OCI-M1 (cell line): ENCODE results near the gene MKRN1.
A peak's percentile ranks its signal among the peaks of the same experiment; 100 is the strongest.
"Not testable (repeated sequence)": the region's sequence is repeated elsewhere in the genome, so short reads cannot be mapped to it uniquely, and the experiment has no call there.

Source experiments
- DNase-seq: peaks from one replicate; lab custom pipeline; 2025; lab: John Stamatoyannopoulos, UW

The MKRN1 gene, protein sequence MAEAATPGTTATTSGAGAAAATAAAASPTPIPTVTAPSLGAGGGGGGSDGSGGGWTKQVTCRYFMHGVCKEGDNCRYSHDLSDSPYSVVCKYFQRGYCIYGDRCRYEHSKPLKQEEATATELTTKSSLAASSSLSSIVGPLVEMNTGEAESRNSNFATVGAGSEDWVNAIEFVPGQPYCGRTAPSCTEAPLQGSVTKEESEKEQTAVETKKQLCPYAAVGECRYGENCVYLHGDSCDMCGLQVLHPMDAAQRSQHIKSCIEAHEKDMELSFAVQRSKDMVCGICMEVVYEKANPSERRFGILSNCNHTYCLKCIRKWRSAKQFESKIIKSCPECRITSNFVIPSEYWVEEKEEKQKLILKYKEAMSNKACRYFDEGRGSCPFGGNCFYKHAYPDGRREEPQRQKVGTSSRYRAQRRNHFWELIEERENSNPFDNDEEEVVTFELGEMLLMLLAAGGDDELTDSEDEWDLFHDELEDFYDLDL

DNA sequence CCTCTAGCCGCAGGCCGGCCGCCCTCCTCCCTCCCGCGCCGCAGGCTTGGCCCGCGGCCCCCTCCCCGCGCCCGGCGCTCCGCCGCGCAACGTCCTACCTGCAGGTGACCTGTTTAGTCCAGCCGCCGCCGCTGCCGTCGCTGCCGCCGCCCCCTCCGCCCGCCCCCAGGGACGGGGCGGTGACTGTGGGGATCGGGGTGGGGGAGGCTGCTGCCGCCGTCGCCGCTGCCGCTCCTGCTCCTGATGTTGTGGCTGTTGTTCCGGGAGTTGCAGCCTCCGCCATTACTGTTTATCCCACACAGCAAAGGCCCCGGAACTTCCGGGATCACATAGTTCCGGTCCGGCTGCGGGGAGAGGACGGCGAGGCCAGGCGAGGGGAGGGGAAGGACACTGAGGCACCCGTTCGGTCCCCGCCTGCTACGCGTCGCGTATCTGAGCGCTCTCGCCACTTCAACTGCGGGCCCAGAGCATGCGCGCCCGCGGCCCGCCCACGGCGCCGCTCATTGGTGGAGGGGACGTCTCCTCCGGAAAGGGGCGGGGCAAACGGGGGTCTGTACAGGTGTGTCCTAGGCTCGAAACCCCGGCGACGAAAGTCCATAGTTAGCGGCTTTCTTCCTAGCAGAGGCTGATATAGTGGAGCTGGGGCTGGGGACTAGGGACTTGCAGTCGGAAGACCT, at the start of gene MKRN1:
MKRN1 (minus strand) TSS at position 444 of the 677 bp plus-strand sequence; CDS start at position 283, 161 bp downstream.
- DNase-seq = peak; percentile 93

DNA sequence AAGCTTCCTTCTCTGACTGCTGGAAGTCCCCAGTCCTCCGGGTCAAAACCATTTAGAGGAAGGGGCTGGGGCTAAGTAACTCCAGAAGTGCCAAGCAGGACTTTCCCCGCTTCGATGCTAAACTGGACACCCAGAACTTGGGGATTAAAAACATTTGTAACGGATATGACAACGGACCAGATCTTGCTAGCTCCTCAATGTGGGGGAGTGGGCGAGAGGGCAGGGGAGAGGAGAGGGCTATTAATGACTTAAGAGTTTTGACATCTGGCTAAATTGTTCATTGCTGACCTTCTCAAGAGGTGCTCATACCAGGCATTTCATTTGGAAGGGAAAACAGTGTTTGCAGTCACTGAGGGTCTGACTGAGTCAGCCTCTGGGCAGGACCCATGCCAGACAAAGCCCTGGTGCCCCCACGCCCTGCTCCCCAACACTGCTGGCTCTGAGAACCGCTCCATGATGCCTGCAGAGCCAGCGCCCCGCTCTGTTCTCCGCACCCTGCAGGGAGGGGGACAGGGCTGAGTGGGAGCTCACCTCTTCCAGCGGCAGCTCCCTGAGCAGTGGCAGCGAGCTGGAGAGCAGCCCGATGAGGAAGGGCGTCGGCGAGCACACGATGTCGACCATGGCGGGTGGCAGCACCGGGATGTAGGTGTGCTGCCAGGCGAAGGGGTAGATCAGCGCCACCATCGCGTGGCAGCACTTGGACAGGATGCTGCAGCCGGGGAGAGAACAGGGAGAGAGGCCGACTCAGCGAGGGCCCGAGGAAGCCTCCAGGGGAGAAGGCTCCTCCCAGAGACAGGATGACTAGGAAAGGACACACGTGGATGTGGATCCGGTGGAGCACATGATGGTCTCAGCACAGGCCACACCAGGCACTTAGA, 47.7 kb upstream of the MKRN1 start:
- no peak for DNase-seq

DNA sequence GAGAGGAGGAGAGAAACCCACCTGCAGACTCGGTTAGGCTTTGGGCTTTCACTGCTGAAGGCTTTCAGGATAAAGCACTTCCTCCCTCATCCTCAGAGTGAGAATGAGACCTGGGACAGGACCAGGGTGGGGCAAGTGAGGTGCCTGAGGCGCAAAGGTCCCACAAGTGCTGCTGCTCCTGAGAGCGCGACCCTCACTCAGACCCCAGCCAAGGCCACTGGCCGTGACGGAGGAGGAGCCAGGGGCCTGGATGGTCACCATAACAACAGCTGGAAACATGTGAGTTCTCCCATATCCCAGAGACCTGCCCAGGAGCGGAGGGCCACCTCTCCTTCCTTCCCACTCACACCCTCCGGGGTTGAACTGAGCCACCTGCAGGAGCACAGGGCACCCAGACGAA, 46.9 kb upstream of the MKRN1 start:
- DNase-seq = no peak

DNA sequence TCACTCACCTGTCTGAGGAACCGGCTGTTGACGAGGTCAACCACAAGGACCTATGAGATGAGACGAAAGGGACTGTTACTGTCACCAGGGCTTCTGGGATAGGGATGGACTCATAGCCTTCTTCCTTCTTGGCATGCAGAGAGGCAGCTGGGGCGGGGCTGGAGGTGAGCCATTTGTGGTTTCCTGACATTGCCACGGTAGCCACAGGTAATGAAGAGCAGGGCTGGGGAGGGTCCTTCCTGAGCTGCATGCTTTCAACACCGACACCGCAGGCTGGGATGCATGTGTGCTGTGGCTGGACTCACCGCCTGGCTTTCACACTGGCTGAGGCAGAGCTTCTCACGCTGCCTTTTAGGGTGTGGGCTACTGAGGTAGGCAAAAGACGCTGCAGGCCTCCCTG, 46.4 kb upstream of the MKRN1 start:
- no peak for DNase-seq

DNA sequence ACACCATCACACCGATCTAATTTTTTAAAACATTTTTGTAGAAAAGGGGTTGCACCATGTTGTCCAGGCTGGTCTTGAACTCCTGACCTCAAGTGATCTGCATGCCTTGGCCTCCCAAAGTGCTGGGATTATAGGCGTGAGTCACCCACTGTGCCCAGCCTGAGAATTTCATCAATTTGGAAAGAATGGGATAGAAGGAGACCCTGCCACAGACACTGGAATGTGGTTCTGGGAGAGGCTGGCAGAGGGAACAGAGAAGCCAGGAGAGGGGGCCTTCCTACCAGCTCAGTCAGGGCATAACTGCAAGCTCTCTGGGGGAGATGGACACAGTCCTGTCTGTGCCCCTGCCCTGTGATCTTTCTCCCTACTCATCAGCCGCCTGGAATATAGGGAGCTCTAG, 42.1 kb upstream of the MKRN1 start:
- DNase-seq = no peak

DNA sequence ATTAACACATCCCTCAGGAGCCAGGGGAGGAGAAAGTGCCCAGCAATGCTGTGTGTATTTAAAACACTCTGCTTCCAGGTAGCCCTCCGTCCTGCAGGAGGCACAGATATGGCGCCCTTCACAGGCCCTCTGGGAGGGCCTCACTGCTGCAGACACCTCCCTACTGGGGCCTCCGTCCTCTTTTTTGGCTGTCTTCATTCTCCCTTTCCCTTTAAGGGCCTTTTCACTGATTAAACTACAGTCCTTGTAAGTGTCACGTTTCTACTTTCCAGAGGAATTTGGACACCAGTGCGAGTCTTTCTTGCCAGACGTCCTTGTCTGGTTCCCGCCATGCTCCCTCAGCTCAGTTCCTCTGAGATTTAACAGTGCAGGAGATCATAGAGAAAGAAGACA, 39.7 kb upstream of the MKRN1 start:
- no peak for DNase-seq

DNA sequence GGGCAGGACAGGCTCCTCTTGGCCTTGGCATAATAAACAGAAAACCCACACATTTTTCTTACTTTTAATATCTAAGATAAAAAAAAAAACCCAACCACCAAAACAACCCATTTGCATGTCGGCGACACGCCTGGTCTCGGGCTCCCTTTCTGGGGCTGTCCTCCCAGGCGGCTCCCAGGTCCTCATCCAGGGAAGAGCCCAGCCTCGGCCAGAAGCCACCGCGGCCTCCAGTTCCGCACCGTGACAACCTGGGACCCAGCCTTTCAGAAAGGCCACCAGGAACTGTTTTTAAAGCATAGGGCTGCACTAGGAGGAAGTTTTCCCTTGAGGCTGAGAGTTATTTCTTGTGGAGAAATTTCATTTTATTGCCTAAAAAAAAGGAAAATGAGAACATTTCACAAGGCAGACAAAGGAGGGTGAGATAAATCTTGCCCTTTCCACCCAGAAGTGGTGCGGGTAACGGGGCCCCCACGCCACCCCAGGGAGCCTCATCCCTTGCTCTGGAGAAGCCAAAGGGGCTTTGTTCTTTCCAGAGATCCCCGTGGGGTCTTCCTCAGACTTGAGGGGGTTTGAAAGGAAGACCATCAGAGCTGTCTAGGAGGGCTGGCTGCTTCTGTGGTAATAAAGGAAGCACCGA, 39.2 kb upstream of the MKRN1 start:
- DNase-seq = no peak

DNA sequence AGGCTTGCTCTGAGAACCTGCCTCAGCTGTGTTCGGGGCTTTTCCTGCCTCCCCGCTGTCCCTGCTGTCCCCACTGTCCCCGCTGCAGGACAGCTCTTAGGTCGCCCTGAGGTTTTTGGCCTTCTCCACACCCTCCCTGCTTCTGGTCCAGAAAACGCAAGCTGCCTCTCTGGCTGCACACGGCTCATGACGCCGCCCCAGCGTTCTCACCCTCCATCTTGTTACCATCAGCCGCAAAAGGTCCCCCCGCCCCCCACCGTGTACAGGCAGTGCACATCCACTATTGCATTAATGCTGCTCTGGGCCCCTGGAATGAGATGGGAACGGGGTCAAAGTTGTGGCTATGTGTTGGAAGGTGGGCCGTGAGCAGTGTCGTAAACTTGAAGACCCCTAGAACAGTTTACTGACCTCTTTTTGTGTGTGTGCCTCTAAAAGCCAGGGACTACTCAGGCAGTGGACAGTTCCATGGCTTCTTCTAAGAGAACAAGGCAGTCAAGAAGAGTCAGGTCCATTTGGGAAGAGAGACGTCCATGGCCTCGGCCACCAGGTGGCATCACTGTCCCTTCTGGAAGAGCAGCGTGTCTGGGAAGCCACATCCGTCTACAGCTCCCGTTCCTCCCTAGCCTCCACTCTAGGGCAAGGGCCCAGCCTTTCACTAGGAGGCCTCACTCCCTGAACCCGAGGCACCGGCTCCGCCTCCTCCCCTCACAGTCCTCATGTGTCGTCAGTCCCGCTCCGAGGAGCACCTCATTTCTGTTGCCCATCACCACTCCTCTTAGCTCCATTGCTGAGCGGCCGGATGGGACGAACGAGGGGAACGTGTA, 38.5 kb upstream of the MKRN1 start:
- DNase-seq = peak; percentile 82

DNA sequence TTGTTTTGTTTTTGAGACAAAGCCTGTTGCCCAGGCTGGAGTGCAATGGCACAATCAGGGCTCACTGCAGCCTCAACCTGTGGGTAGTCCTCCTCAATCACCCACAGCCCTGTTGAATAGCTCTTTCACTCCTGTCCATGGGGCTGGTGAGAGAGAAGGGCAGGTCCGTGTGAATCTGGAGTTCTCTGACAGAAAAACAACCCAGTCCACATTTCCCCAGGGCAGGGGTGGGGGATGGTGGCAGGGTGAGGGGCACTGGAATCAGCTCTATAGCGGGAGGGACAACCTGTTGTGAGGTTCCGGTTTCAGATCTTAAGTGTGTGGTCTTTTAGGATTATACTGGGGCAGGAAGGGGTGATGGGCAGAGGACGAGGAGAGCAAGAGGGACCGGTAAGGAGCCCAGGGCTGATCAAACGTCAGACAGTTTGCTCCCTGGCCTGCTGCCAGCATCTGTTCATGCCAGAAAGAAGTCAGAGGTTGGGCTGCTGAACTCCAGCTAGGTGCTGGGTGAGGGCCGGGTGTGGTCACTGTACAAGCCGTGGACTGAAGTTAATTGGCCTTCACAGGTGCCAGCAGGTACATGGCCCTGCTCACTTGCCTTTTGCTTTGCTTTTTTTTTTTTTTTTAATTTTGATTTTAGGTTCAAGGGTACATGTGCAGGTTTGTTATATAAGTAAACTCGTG, 33.2 kb upstream of the MKRN1 start:
- peak; percentile 47 for DNase-seq

DNA sequence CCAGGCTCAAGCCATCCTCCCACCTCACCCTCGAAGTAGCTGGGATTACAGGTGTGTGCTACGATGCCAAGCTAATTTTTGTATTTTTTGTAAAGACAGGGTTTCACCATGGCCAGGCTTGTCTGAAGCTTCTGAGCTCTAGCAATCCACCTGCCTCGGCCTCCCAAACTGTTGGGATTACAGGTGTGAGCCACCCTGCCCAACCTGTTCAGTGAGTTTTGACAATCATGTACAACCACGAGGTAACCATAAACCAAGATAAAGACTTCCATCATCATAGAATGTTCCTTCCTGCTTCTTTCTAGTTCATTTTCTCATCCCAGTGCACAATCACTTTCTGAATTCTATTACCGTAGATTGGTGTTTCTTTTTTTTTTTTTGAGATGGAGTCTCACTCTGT, 30.5 kb upstream of the MKRN1 start:
- DNase-seq = no peak

DNA sequence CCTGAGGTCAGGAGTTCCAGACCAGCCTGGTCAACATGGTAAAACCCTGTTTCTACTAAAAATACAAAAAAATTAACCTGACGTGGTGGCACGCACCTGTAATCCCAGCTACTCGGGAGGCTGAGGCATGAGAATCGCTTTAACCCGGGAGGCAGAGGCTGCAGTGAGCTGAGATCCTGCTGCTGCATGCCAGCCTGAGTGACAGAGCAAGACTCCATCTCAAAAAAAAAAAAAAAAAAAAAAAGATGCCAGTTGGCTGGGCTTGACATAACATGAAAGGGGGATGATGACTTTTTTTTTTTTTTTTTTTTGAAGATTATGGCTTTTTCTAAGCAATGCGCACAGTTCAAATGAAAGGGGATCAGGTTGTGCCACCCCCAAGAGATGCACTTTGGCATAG, 28.3 kb upstream of the MKRN1 start:
- not testable (repeated sequence) for DNase-seq

DNA sequence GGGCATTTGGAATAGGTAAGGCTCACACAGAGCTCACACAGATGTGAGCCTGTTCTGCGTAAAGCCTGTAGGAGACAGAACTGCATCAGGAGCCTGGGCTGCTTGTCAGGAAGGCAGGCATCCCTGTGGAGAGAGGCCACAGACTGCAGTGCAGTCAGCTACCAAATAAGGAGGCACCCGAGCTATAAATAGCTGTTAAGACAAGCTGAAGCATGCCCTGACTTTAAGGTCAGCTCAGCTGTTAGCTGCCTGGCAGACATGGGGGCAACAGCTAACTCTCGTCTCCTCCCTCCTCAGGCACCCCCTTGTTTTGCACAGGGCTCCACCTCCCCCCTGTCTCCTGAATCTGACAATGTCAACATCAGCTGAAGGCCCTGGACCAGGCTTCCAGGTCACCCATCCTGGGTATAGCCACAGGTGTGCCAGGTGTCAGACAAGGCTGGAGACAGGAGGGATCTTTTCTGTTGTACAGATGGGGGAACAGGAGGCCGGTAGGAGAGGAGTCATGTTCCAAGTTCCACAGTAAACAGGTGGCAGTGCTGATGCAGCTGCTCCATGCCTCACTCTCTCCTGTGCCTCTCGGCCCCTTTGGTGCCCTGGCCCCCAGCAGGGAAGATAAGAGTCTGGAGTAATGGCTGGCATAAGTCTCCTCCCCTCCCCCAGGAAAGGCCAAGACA, 27.6 kb upstream of the MKRN1 start:
- no peak for DNase-seq

DNA sequence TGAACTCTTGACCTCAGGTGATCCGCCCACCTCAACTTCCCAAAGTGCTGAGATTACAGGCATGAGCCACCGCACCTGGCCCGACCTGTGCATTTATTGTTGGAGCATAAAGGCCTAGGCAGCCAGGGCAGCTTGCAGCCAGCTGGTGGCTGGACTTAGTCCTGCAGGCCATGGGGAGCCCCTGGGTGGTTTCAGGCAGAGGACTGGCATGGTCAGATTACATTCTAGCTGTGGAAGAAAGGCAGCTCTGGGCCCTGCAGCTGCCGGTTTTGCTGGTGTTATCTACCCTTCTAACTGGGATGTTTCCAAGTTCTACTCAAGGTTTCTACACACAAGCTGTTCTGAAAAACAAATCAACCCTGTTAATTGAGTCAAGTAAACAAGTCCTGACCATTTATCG, 22.7 kb upstream of the MKRN1 start:
- DNase-seq = no peak

DNA sequence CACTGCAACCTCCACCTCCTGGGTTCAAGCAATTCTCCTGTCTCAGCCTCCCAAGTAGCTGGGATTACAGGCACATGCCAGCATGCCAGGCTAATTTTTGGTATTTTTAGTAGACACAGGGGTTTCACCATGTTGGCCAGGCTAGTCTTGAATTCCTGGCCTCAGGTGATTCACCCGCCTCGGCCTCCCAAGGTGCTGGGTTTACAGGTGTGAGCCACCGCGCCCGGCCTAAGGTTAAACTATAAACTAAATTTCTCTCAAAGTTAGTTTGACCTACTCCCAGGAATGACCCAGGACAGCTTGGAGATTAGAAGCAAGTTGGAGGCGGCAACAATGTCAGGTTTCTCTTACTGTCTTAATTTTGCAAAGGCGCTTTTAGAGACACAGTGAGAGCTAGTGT, 18.5 kb upstream of the MKRN1 start:
- not testable (repeated sequence) for DNase-seq

DNA sequence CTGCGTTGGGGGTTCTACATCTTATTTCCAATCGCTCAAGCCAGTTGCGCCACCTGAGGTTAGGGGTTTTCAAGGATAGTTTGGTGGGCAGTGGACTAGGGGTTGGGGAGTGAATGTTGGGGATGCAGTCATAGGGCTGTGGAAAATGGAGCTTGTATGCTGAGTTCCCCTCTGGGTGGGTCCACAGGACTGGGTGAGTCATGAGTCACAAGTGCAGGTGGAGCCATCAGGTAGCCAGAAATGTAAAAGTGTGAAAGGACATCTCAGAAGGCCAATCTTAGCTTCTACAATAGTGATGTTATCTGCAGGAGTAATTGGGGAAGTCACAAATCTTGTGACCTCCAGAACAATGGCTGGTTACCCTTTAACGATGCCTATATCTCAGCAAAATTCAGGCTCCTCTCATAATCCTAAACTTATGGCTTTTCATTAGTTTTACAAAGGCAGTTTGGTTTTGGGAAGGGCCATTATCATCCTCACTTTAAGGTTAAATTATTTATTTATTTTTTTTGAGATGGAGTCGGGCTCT, 18.0 kb upstream of the MKRN1 start:
- DNase-seq = peak; percentile 1

DNA sequence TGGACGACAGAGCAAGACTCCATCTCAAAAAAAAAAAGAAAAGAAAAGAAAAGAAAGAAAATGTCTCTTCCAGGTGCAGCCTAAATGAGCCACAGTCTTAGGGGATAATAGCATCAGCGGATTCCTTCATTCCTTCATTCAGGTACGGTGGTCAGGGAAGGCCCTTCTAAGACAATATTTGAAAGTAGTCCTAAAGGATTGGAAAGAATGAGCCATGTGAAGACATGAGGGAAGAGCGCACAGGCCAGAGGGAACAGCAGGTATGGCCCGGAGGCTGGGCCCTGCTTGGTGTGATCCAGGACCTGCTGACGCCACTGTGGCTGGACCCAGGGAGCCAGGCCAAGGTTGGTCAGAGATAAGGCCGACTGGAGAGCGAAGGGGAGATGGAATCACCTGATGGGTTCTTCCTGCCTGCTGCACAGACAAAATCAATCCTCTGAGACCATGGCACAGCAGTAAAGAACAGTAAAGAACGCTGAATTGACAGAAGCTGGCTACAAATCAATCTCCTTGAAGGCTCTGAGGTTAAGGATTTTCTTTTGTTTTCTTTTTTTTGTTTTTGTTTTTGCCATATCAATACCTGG, 16.3 kb upstream of the MKRN1 start:
- no peak for DNase-seq

DNA sequence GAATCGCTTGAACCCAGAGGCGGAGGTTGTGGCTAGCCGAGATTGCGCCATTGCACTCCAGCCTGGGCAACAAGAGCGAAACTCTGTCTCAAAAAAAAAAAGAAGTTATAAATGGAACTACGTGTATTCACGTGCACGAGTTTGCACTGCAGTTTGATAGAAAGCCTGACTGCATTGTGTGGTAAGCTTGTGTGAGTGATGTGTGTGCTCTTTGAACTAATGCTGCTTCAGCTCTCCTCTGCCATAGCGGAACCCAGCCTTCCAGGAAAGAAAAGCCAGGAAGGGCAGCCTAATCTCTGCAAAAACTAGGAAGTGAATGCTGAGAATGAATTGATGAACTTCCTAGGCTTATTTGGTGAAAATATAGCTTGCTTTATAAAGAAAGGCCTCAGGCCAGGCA, 15.6 kb upstream of the MKRN1 start:
- no peak for DNase-seq

DNA sequence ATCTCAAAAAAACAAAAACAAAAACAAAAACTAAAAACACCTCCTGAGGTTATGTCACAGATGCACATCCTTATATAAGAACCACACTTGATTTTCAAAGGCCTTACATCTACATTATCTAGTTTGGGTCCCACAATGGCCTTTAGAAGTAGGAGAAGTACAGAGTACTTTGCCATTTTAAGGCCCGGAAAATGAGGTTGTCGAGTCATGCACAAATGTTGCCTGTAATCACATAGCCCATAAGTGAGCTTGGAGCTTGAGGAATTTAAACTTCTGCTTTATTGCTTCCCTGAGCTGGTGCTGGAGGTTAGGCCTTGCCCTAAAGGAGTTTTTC, 9.7 kb upstream of the MKRN1 start:
- DNase-seq = peak; percentile 23

DNA sequence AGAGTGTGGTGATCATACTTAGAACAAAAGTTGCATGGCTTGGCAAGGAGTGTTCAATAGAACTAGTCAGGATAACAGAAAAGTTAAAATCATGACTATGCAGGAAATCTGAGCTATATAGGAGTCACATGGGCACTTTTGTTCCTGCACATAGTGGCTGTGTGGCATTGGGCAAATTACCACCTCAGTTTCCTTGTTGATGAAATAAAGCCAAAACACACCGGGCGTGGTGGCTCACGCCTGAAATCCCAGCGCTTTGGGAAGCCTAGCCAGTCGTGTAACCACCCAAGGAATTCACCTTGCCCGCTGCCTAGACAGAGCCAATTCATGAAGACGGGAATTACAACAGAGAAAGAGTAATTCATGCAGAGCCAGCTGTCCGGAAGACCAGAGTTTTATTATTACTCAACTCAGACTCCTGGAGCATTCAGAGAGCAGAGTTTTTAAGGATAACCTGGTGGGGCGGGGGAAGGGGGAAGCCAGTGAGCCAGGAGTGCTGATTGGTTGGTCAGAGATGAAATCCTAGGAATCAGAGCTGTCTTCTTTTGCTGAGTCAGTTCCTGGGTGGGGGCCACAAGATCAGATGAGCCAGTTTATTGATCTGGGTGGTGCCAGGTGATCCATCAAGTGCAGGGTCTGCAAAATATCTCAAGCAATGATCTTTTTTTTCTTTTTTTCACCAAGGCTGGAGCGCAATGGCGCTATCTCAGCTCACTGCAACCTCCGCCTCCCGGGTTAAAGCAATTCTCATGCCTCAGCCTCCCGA, 6.4 kb upstream of the MKRN1 start:
- DNase-seq = no peak
